GM12872 (cell line): ENCODE data around the gene NDUFC2.

Experiments used
- TF ChIP-seq, protein P1 (sequence below): IDR thresholded peaks from 3 replicates; pipeline ENCODE4 v1.5.1; 2011; ENCODE audit warnings: low read depth, mild to moderate bottlenecking, low read length, moderate library complexity; ENCODE audit not compliant: insufficient read depth

NDUFC2 gene

DNA sequence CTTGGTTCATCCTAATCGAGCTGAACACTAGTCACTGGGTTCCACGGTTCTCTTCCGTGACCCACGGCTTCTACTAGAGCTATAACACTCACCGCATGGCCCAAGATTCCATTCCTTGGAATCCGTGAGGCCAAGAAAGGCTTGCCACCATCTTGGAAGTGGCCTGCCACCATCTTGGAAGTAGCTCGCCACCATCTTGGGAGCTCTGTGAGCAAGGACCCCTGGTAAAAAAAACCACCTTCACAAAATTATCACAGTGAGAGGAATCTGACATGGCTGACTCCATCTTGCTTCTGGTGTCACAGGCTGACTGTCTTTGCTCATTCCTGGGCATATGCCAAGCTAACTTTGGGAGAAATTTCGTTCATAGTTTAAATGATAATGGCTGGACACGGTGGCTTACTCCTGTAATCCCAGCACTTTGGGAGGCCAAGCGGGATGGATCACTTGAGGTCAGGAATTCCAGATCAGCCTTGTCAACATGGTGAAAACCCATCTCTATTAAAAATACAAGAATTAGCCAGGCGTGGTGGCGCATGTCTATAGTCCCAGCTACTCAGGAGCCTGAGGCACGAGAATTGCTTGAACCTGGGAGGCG, 37.7 kb downstream of the NDUFC2 start:
- TF ChIP-seq, protein P1, sequence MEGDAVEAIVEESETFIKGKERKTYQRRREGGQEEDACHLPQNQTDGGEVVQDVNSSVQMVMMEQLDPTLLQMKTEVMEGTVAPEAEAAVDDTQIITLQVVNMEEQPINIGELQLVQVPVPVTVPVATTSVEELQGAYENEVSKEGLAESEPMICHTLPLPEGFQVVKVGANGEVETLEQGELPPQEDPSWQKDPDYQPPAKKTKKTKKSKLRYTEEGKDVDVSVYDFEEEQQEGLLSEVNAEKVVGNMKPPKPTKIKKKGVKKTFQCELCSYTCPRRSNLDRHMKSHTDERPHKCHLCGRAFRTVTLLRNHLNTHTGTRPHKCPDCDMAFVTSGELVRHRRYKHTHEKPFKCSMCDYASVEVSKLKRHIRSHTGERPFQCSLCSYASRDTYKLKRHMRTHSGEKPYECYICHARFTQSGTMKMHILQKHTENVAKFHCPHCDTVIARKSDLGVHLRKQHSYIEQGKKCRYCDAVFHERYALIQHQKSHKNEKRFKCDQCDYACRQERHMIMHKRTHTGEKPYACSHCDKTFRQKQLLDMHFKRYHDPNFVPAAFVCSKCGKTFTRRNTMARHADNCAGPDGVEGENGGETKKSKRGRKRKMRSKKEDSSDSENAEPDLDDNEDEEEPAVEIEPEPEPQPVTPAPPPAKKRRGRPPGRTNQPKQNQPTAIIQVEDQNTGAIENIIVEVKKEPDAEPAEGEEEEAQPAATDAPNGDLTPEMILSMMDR, result no peak

DNA sequence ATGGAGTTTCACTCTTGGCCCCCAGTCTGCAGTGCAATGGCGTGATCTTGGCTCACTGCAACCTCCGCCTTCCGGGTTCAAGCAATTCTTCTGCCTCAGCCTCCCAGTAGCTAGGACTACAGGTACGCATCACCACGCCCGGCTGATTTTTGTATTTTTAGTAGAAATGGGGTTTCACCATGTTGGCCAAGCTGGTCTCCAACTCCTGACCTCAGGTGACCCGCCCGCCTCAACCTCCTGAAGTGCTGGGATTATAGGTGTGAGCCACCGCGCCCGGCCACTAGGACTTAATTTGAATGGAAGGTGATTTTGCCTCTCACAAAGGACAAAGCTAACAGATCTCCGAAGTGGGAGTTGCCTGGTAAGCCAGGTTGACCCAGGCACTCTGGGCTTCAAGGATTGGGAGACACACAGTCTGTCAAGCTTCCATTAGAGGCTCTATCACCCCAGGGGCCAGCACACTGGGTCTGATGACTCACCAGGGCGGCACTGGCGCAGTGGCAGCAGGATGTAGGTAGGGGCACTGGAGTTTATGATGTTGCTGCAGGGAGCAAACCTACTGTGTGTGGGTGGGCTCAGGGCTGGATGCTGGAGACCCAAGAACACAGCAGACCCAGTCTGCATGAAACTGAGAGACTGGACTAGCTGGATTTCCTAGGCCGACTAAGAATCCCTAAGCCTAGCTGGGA, 38.8 kb downstream of the NDUFC2 start:
- TF ChIP-seq, protein P1, result no peak

DNA sequence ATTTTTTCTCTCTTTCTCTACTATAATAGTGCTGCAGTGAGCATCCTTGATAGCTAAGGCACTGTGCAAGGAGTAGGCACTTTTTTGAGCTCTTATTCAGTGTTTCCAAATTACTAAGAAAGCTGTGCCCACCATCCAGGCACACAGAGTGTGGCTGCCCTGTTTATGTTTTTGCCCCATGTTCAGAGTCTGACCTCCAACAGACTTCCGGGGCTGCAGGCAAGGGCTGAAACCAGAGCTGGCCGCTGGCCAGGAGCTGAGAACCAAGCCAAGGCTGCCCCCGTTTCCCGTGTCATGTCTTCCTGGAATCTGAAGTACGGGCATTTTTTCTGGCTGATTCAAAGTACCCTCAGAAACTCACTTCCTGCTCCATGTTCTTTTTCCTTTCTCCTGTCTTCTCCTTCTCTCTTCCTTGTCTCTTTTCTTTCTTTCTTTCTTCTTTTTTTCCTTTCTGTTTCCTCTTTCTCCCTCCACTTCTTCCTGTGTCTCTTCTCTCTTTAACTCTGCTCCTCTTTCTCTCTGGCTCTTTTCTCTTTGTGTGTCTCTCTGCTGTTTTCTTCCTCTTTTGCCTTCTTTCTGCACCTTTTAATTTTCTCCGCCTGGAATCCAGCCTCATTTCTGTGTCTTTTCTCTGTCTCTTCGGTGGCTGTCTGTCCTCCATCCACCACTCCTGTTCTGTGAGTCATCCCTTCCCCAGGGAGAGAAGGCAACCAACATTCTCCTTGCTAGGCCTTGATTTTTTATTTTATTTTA, 39.6 kb downstream of the NDUFC2 start:
- TF ChIP-seq, protein P1, result no peak

DNA sequence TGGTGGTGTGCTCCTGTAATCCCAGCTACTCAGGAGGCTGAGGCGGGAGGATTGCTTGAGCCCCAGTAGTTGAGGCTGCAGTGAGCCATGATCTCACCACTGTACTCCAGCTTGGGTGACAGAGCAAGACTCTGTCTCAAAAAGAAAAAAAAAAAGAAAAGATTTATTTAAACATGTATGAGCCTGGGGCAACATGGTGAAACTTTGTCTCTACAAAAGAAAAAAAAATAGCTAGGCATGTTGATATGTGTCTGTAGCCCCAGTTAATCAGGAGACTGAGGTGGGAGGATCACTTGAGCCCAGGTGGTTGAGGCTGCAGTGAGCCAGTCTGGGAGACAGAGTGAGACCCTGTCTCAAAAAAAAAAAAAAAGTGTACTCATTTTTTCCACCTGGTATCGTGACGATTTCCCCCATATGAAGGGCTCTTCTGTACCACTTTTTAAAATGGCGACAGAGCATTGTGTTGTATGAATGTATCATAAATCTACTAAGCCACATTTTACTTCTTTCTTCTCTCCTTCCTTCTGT, 40.2 kb downstream of the NDUFC2 start:
- TF ChIP-seq, protein P1, result no peak

DNA sequence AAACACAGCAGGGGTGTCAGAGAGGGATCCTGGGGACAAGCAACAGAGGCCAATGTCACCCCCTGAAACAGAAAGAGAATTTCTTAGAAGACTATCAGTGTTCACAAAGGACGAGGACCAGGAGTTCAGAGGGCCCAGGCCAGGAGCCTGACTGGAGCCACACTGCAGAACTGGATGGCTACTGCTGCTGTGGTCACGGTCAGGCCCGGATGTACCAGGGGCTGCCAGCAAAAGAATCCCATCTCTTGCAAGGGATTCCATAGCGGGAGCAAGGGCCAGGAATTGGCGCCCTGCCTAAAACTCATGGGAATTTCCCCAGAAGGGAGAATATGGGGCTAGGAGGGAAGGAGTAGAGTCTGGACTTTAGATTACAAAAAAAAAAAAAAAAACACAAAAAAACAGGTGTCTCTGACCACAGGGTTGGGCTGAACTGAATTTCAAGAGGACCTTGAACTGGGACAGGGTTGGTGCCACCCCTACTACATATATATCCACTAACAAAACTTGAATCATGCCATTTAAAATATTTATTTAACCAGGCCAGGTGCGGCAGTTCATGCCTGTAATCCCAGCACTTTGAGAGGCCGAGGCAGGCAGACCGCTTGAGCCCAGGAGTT, 40.9 kb downstream of the NDUFC2 start:
- TF ChIP-seq, protein P1, result no peak

DNA sequence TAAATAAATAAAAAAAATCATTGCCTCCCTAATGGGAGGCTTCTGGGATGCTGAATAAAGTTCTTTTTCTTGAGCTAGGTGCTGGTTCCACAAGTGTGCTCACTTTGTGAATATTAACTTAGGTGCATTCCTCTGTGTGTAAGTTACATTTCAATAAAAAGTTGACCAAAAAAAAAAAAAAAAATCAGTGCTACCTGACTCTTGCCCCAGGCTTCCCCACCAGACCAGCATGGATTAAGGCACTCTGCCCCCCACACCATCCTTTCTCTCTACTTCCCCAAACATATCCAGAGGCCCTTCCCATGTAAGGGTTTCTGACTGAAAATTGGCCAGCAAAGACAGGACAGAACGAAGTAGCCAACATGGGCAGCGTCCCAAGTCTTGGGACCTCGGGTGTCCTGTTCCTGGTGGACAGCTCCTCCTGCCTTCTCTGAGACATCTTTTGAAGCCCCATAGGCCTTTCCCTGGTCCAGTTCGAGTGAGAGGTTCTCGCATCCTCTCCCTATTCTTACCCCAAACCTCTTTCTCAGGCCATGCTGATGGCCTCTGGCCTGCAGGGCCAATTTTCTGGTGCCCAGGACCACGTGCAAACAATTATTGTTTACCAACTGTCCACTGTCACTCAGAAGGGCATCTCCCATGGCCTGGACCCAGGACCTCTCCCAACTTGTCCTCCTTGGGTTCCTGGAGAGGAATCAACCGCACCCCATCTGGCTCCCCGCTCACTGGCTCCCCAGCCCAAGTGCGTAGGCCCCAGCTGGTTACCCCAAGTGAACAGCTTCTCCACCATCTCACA, 41.6 kb downstream of the NDUFC2 start:
- TF ChIP-seq, protein P1, result no peak

DNA sequence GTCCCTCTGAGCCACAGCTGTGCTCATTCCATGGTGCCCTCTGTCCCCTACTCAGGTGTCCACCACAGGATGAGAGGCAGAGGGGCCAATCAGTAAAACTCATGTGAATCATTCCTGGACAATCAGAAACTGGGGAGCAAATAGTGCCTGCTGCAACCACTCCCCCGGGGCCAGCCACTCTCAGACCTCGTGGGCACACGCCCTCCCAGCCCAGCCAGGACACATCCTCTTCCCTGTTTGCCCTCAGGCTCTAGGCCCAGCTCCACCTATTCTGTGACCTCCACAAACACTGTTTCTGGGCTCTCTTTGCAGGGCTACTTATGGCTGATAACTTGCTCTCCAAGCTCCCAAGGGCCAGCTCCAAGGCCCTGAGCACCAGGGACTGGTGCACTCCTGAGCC, 42.6 kb downstream of the NDUFC2 start:
- TF ChIP-seq, protein P1, result no peak
